Activated CD8-positive, alpha-beta memory T cell treated with anti-CD3 and anti-CD28 coated beads, Interleukin-2, amount 10 ng/mL, durations not matched to agents 7 days and 5 days (primary cell): ENCODE measurements around the gene LETM1. TPM values are rescaled to one million over a fixed set of nuclear protein-coding genes. Genes with fewer than 3 reads are reported as not detected.

Experiments used
- ATAC-seq: fragments of 150-1000 bp; cut with Tn5 transposase; one replicate; pipeline ENCODE4 v1.10.0; 2021; ENCODE audit warnings: moderate library complexity
- CTCF ChIA-PET: fragments of 350-600 bp; sonication (Branson Sonifier 250); formaldehyde crosslinking; loops from one replicate; lab custom pipeline; 2021; ENCODE audit warnings: antibody characterized with exemption; lab: Charles Lee
- DNase-seq: peaks from one replicate; pipeline ENCODE4 v3.0.0-alpha.2; 2020
- H3K27ac Mint-ChIP-seq: one replicate; pipeline ENCODE4 v1.8.0; 2021; ENCODE audit warnings: mild to moderate bottlenecking, mixed read lengths
- H3K27me3 Mint-ChIP-seq: one replicate; pipeline ENCODE4 v1.8.0; 2021; ENCODE audit warnings: mixed read lengths
- H3K36me3 Mint-ChIP-seq: one replicate; pipeline ENCODE4 v1.8.0; 2021; ENCODE audit warnings: mild to moderate bottlenecking, mixed read lengths
- H3K4me1 Mint-ChIP-seq: one replicate; pipeline ENCODE4 v1.8.0; 2021; ENCODE audit warnings: mixed read lengths
- H3K4me3 Mint-ChIP-seq: one replicate; pipeline ENCODE4 v1.8.0; 2021; ENCODE audit warnings: mild to moderate bottlenecking, moderate library complexity, mixed read lengths
- H3K9me3 Mint-ChIP-seq: one replicate; pipeline ENCODE4 v1.8.0; 2022; ENCODE audit warnings: low read depth, mixed read lengths
- total RNA-seq, 2 experiments: library from RNA; stranded (reverse); gene quantifications; one replicate each; pipeline ENCODE4 v1.2.3, GENCODE V29; 2021

LETM1 gene
- total RNA-seq, 2 experiments from 2014 or later = 51.1 to 73.7 TPM

DNA sequence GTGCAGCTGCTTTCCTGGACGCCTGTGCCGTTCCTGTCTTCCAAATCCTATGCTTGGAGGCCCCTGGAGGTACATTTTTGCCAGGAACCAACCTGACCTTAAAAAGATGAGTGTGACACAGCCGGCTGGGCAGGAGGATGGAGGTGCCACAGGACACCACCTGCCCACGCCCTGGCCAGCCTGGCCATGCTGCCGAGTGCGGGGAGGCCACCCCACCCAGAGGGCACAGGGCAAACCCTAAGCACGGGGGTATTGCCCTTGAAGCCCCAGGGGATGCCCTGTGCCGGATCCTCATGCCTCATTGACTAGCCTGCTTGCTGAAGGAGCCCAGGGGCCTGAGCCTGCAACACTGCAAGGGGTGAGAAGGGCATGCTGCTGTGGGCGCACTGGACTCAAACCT lies 42.7 kb downstream of the LETM1 start:
- ATAC-seq = no peak
- Mint-ChIP-seq H3K27ac (no peak overlapping the region), H3K9me3 (no peaks in the 10 kb centered on the region), H3K36me3 (peaks cover 4% of the 10 kb centered on the region), H3K4me1 (no peaks in the 10 kb centered on the region), H3K27me3 (no peaks in the 10 kb centered on the region), H3K4me3 (no peak overlapping the region)
- CTCF ChIA-PET = interaction anchor here (6.4 kb wide), 1 partner anchor 64 kb away, joined by 86 read pairs; no protein-coding TSS in a partner anchor
- no peak for DNase-seq

GRCh38 chr4:1812720-1813119 lies 43.2 kb downstream of the LETM1 start:
- no peaks in the 10 kb centered on the region for H3K27me3 Mint-ChIP-seq
- H3K4me3 Mint-ChIP-seq = no peak overlapping the region
- peaks cover 2% of the 10 kb centered on the region for H3K36me3 Mint-ChIP-seq
- CTCF ChIA-PET = interaction anchor here (6.4 kb wide), 1 partner anchor 64 kb away, joined by 86 read pairs; no protein-coding TSS in a partner anchor
- H3K9me3 Mint-ChIP-seq = no peaks in the 10 kb centered on the region
- DNase-seq (no peak), ATAC-seq (no peak)
- H3K27ac Mint-ChIP-seq = no peak overlapping the region
- no peaks in the 10 kb centered on the region for H3K4me1 Mint-ChIP-seq

DNA sequence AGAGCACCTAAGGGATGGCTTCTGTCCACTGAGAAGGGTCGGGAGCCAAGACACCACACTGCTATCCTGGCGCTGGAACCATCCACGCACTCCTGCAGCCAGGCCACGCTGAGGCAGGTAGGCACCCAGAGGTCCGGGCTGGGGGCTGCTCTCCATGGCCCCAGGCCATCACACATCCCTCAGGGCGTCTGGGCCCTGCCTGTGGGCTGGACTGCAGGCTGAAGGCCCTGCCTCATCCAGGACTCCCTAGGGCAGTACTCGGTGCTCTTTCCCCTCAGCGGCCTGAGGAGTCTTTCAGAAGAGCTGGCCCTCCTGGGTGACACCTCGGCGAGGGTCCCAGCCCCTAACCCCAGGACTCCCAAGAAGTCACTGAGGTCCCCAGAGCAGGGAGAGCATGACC lies 45.2 kb downstream of the LETM1 start:
- H3K36me3 Mint-ChIP-seq = no peaks in the 10 kb centered on the region
- H3K27me3 Mint-ChIP-seq = no peaks in the 10 kb centered on the region
- no peaks in the 10 kb centered on the region for H3K4me1 Mint-ChIP-seq
- CTCF ChIA-PET = interaction anchor here (0.7 to 6.4 kb wide), 8 partner anchors 14 to 118 kb away, joined by 3 to 86 read pairs (median 4); partner anchors contain the start of gene FGFR3
- H3K9me3 Mint-ChIP-seq = no peaks in the 10 kb centered on the region
- H3K27ac Mint-ChIP-seq = no peak overlapping the region
- DNase-seq (no peak), ATAC-seq (no peak)
- no peak overlapping the region for H3K4me3 Mint-ChIP-seq

DNA sequence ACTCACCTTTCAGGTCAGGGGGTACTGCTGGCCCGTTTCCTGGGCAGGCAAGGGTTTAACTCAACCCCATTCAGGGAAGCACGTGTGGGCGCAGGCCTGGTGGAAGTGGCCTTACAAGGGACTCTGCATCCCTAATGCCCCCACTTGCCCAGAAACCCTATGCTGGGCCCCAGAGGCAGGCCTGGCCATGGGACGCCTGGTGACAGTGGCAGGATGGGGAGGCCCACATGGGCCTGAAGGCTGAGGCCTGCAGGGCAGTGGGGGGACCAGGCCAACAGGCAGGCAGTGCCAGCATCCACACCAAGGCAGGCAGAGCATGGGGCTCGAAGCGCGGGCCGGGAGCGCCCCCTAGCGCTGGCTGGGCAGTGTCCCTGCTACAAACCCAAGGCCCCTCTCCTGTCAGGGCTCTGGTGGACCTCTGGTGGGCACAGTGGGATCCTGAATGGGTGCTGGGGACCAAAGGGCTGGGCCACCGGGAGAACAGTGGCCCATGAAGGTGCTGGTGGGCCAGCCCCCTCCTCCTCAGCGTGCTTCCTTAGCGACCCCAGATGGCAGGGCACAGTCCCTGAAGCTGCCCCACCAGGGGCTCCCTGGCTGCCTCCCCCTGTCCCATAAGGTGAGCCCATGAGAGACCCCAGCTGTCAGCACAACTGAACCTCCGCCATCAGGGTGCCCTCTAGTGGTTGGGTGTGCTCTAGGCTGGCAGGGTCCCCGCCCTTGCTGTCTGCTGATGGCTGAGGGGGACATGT lies 46.0 kb downstream of the LETM1 start:
- no peaks in the 10 kb centered on the region for H3K27me3 Mint-ChIP-seq
- CTCF ChIA-PET = interaction anchor here (0.6 to 6.4 kb wide), 14 partner anchors 9 to 117 kb away, joined by 3 to 86 read pairs (median 4); partner anchors contain the start of gene FGFR3
- DNase-seq (peak; percentile 77), ATAC-seq (peak; percentile 88)
- no peaks in the 10 kb centered on the region for H3K4me1 Mint-ChIP-seq
- H3K27ac Mint-ChIP-seq = no peak overlapping the region
- no peak overlapping the region for H3K4me3 Mint-ChIP-seq
- no peaks in the 10 kb centered on the region for H3K36me3 Mint-ChIP-seq
- H3K9me3 Mint-ChIP-seq = no peaks in the 10 kb centered on the region

- H3K27ac Mint-ChIP-seq = no peak overlapping the region
- CTCF ChIA-PET = interaction anchor here (0.6 to 6.4 kb wide), 11 partner anchors 10 to 116 kb away, joined by 3 to 86 read pairs (median 4); partner anchors contain the start of gene FGFR3
Measured at GRCh38 chr4:1808851-1809753, 46.9 kb downstream of the LETM1 start.

GRCh38 chr4:1808396-1808795 lies 47.6 kb downstream of the LETM1 start:
- ATAC-seq = no peak
- CTCF ChIA-PET = interaction anchor here (1.0 to 6.4 kb wide), 6 partner anchors 10 to 115 kb away, joined by 3 to 86 read pairs (median 6); no protein-coding TSS in a partner anchor
- no peak for DNase-seq
- Mint-ChIP-seq H3K27me3 (no peaks in the 10 kb centered on the region), H3K9me3 (no peaks in the 10 kb centered on the region), H3K4me3 (no peak overlapping the region), H3K27ac (no peak overlapping the region), H3K4me1 (no peaks in the 10 kb centered on the region), H3K36me3 (no peaks in the 10 kb centered on the region)

More at GRCh38 chr4:1808851-1809753, 46.9 kb downstream of the LETM1 start:
- ATAC-seq (no peak), DNase-seq (no peak)
- Mint-ChIP-seq H3K36me3 (no peaks in the 10 kb centered on the region), H3K27me3 (no peaks in the 10 kb centered on the region), H3K4me1 (no peaks in the 10 kb centered on the region), H3K9me3 (no peaks in the 10 kb centered on the region), H3K4me3 (no peak overlapping the region)

- H3K4me1 Mint-ChIP-seq = no peaks in the 10 kb centered on the region
- no peak for ATAC-seq
Measured at GRCh38 chr4:1807332-1807777, 48.6 kb downstream of the LETM1 start.

DNA sequence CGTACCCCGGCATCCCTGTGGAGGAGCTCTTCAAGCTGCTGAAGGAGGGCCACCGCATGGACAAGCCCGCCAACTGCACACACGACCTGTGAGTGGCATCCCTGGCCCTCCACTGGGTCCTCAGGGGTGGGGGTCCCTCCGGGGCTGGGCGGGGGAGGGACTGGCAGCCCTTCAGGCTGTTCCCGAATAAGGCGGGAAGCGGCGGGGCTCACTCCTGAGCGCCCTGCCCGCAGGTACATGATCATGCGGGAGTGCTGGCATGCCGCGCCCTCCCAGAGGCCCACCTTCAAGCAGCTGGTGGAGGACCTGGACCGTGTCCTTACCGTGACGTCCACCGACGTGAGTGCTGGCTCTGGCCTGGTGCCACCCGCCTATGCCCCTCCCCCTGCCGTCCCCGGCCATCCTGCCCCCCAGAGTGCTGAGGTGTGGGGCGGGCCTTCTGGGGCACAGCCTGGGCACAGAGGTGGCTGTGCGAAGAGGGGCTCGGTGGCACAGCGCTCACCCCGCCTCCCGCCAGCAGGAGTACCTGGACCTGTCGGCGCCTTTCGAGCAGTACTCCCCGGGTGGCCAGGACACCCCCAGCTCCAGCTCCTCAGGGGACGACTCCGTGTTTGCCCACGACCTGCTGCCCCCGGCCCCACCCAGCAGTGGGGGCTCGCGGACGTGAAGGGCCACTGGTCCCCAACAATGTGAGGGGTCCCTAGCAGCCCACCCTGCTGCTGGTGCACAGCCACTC lies 49.2 kb downstream of the LETM1 start:
- ATAC-seq = no peak
- DNase-seq = no peak
- CTCF ChIA-PET = no interaction called here
- H3K27me3 Mint-ChIP-seq = no peaks in the 10 kb centered on the region
- H3K36me3 Mint-ChIP-seq = no peaks in the 10 kb centered on the region
- H3K4me3 Mint-ChIP-seq = no peak overlapping the region
- H3K27ac Mint-ChIP-seq = no peak overlapping the region
- no peaks in the 10 kb centered on the region for H3K4me1 Mint-ChIP-seq
- no peaks in the 10 kb centered on the region for H3K9me3 Mint-ChIP-seq

More at GRCh38 chr4:1807332-1807777, 48.6 kb downstream of the LETM1 start:
- CTCF ChIA-PET = interaction anchor here (6.4 kb wide), 1 partner anchor 58 kb away, joined by 86 read pairs; no protein-coding TSS in a partner anchor
- no peaks in the 10 kb centered on the region for H3K9me3 Mint-ChIP-seq
- H3K4me3 Mint-ChIP-seq = no peak overlapping the region
- H3K36me3 Mint-ChIP-seq = no peaks in the 10 kb centered on the region
- no peak for DNase-seq
- H3K27ac Mint-ChIP-seq = no peak overlapping the region
- H3K27me3 Mint-ChIP-seq = no peaks in the 10 kb centered on the region

DNA sequence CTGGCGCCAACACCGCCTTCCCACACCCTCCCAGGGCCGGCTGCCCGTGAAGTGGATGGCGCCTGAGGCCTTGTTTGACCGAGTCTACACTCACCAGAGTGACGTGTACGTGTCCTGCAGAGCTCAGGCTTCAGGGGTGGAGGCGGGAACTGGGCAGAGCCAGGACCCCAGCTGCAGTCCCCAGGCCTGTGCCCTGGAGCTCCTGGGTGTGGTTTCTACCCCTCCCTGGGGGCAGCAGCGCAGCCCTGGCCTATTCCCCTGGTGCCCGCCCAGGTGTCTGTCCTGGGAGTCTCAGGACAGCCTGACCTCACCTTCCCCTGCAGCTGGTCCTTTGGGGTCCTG lies 49.8 kb downstream of the LETM1 start:
- Mint-ChIP-seq H3K9me3 (no peaks in the 10 kb centered on the region), H3K4me3 (no peak overlapping the region), H3K27me3 (no peaks in the 10 kb centered on the region), H3K36me3 (no peaks in the 10 kb centered on the region), H3K4me1 (no peaks in the 10 kb centered on the region), H3K27ac (no peak overlapping the region)
- CTCF ChIA-PET = no interaction called here
- ATAC-seq = no peak
- no peak for DNase-seq

GRCh38 chr4:1805493-1806222 lies 50.3 kb downstream of the LETM1 start:
- Mint-ChIP-seq H3K4me1 (no peaks in the 10 kb centered on the region), H3K27me3 (no peaks in the 10 kb centered on the region), H3K36me3 (no peaks in the 10 kb centered on the region), H3K9me3 (no peaks in the 10 kb centered on the region), H3K4me3 (no peak overlapping the region), H3K27ac (no peak overlapping the region)
- CTCF ChIA-PET = no interaction called here
- DNase-seq = no peak
- ATAC-seq = no peak

- Mint-ChIP-seq H3K9me3 (no peaks in the 10 kb centered on the region), H3K36me3 (no peaks in the 10 kb centered on the region), H3K4me1 (no peaks in the 10 kb centered on the region), H3K27me3 (no peaks in the 10 kb centered on the region), H3K27ac (no peak overlapping the region), H3K4me3 (no peak overlapping the region)
- ATAC-seq (no peak), DNase-seq (no peak)
- CTCF ChIA-PET = no interaction called here
Measured at GRCh38 chr4:1804638-1805492, 51.1 kb downstream of the LETM1 start.
